GM18870 (cell line): ENCODE results near the gene HSD17B14.
"Not testable (repeated sequence)": the region's sequence is repeated elsewhere in the genome, so short reads cannot be mapped to it uniquely, and the experiment has no call there.

ENCODE experiments used
- ATAC-seq: cut with Tn5 transposase; IDR thresholded peaks from one replicate; pipeline ENCODE4 v1.9.1; 2021; ENCODE audit warnings: moderate library complexity; ENCODE audit not compliant: unreplicated experiment

The HSD17B14 gene

DNA sequence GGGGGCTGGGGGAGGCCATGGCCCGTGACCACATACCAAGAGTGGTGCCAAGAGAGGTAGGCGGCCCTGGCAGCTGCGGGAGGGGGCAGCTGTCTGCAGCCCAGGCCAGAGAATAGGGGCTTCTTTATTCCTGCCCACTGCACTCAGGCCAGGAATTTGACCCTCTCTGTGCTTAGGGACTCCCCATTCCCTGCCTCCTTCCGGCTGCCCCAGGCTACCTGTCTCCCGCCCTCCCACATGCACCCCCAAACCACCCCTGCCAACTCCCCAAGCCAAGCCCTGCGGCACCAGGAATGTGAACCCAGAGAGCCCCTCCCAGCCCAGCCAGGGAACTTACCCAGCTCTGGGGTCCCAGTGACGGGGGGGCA, 31.4 kb upstream of the HSD17B14 start:
- no peak for ATAC-seq

GRCh38 chr19:48867123-48867745, 30.9 kb upstream of the HSD17B14 start:
- no peak for ATAC-seq

- no peak for ATAC-seq
Observed at GRCh38 chr19:48866692-48867091, 30.4 kb upstream of the HSD17B14 start.

GRCh38 chr19:48862827-48863226, 26.5 kb upstream of the HSD17B14 start:
- no peak for ATAC-seq

- no peak for ATAC-seq
Observed at GRCh38 chr19:48861313-48861712, 25.0 kb upstream of the HSD17B14 start.

- ATAC-seq: no peak
Observed at GRCh38 chr19:48859711-48860572, 23.7 kb upstream of the HSD17B14 start.

DNA sequence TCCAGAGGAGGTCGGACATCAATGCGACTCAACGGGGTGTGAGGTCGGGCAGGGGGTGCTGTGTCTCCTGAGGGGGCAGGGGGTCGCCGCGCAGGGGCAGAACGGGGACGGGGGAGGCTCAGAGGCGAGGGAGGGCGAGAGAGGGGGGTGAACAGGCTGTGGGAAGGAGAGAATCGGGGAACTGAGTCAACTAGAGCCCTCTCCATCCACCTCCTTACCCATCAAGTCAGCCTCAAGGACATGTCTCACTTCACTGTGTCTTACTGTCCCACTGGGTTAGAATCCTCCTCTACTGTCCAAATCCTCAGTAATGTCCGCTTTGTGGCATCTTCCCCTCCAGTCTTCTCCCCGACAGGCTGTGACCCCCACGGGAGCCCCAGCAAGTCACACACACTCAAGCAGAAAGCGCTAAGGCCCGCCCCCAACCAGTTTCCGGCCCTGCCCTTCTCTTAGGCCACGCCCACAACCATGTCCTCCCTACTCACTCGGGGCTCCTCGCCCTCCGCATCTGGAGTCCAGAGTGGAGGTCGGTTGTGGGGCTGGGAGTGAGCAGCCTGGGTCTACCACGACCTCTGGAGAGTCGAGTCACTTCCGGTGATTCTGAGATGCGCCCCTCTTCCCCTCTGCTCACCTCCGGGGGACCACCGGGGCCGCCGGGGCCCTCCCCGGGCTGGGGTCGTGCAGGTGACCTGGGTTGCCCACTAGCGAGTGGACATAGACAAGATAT, 22.9 kb upstream of the HSD17B14 start:
- no peak for ATAC-seq

DNA sequence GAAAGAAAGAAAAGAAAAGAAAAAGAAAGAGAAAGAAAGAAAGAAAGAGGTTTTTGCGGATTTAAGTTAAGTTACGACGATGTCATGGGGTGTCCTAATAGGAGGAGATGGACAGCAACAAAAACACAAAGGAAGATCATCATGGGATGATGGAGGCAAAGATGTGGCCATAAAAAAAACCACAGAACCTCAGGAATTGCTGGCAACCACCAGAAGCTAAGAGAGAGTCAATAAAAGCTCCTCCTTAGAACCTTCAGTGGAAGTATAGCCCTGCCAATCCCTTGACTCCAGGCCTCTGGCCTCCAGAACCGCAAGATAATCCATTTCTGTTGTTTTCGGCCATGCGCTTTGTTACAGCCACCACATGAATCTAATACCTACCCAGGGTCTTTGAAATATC, 20.6 kb upstream of the HSD17B14 start:
- ATAC-seq: no peak

- ATAC-seq: no peak
Observed at GRCh38 chr19:48854103-48854502, 17.8 kb upstream of the HSD17B14 start.

GRCh38 chr19:48853483-48853882, 17.2 kb upstream of the HSD17B14 start:
- no peak for ATAC-seq

- no peak for ATAC-seq
Observed at GRCh38 chr19:48852292-48852691, 16.0 kb upstream of the HSD17B14 start.

- ATAC-seq: not testable (repeated sequence)
Observed at GRCh38 chr19:48846659-48847058, 10.4 kb upstream of the HSD17B14 start.

DNA sequence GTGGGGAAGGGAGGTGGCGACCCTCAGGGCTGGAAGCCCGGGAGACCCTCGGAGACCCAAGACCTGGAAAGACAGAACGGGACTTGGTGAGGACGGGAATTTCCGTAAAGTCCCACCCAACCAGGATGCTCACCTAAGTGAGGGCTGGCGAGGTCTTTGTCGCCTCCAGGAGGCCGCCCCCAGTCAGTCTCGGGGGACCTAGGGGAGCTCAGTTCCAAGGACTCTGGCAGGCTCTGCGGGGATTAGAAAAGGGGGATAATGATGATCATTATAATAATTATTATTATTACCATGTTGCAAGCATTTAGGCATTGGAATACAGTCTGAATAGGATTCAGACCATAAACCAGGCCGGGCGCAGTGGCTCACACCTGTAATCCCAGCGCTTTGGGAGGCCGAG, 9.1 kb upstream of the HSD17B14 start:
- ATAC-seq: no peak

DNA sequence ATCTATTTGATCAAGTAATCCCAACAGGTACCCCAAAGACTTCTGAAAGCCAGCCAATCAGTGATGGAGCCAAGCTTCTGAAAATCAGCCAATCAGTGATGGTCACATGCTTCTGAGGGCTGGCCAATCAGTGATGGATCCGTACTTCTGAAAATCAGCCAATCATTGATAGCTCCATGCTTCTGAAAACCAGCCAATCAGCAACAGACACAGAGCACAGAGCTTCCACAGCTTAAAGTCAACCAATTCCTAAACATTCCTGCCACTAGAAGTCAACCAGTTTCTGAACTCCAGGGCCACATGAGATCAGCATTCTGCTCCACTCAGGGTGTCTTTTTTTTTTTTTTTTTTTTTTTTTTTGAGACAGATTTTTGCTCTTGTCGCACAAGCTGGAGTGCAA, 8.2 kb upstream of the HSD17B14 start:
- ATAC-seq: no peak

DNA sequence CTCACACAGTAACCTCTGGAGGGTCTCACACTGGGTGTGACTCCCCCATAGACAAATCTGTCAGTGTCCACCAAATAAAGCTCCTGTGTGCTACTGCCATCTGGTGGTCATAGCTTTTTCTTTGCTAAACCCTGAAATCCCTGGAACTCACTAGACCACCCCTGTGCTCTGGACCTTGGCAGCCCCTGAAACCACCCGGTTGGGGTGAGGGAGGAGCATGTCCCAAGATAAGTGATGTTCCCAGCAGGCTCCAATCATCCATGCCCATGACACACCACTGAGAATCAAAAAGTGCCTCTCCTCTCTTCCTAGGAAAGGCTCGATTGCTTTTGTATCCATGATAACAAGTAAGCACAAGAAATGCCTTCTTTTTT, 6.5 kb upstream of the HSD17B14 start:
- ATAC-seq: no peak

DNA sequence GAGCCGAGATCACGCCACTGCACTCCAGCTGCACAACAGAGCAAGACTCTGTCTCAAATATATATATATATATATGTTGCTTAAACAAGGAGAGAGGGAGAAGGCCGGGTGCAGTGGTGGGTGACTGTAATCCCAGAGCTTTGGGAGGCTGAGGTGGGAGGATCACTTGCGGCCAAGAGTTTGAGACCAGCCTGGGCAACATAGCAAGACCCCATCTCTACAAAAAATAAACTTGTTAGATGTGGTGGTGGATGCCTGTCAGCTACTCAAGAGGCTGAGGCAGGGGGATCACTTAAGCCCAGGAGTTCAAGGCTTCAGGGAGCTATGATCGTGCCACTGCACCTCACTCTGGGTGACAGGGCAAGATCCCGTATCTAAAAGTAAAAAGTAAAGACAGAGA, 5.3 kb upstream of the HSD17B14 start:
- ATAC-seq: no peak

- no peak for ATAC-seq
Observed at GRCh38 chr19:48841047-48841446, 4.8 kb upstream of the HSD17B14 start.

DNA sequence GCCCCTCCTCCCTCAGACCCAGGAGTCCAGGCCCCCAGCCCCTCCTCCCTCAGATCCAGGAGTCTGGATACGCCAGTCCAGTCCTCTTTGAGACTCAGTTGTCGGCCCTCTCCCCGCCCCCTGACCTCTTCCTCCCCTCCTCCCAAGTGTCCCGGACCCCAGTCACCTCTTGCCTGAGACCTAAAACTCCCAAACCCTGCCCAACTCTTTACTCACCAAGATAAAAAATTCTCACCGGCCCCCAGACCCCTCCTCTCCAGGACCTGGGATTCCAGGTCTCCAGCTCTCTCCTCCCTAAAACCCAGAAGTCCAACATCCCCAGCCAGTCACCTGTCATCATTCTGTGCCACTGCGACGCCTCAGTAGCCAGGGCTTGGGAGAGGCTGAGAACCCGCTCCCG, 1.4 kb upstream of the HSD17B14 start:
- ATAC-seq: no peak

DNA sequence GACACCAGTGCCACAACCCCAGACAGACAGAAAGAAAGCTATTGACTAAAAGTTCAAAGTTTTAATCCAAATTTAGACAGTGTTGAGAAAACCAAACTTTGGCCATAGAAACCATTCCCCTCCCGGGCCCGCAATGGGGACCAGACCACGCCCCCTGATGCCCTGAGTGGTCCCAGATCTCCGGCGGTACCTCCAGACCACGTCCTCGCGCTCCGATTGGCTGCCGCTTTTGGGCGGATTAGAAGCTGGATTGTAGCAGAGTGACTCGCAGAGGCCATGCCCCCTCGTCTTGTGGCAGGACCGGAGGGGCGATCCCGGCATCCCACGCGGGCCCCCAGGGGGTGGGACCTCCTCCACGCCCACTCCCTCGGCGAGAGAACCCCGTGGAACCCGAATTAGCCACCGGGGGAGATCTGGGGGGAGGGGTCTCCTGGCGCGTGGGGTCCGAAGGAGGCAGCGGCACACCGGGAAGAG, 797 bp upstream of the HSD17B14 start:
- no peak for ATAC-seq

- no peak for ATAC-seq
Observed at GRCh38 chr19:48835734-48836088, 580 bp downstream of the HSD17B14 start.

DNA sequence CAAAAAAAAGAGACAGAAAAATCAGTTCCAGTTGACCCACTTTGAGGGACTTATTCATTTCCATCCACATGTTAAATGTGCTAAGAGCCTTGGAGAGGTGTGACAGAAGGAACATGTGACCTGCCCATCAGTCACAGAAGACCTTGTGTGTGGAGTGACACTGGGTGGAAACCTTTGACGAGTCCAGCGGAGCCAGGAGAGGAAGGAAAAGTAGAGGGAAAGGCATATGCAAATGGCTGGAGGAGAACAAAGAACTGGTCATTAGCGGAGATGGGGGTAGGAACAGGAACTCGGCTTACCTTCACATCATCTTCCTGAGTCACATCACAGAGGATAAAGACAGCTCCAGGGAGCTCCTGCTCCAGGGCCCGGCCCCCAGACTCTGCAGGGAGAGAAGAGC, 2.3 kb downstream of the HSD17B14 start:
- ATAC-seq: no peak

DNA sequence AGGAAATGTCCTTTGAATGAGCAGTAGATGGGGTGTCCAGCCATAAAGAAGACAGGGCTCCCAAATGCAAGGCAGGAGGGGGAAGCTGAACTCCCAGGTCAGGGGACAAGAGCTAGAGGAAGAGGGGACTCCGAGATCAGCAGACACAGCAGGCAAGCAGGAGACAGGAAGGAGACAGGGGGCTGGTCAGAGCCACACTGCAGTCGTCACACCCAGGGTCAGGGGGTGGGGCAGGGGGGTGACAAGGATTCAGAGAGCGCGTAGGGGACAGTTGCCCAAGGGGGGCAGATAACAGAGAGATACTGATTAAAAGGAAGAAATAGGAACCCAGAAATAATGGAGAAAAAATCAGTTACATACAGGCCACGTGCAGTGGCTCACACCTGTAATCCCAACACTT, 3.2 kb downstream of the HSD17B14 start:
- no peak for ATAC-seq
